Measurements from ENCODE around the gene MYO16. TPM values are rescaled to one million over a fixed set of nuclear protein-coding genes. Genes with fewer than 3 reads are reported as not detected.

MYO16 gene
- total and polyA plus RNA-seq, 3 donors from 2014 or later = 3.1 to 4.0 (median 3.4) TPM

DNA sequence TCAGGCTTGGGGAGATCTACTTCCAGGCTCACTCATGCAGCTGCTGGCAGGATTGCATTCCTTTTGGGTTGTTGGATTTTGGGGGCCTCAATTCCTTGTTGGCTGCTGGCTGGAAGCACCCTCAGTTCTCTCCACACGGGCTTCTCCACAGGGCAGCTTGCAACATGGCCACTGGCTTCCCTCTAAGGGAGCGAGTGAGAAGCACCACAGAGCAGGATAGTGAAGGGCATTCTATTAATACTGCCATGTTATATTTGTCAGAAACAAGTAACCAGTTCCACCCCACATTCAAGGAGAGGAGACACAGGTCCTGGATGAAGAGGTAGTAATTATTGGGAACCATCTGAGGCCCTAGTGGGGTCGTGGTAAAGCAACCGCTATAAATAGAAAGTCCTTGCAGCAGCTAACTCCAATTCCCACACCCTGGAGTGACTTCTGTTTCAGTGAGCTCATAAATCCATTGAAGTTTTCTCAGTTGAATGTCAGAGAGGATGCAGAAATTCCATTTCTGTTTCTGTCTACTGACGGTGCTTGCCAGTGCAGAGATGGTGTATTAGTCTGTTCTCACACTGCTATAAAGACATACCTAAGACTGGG lies 598.0 kb downstream of the MYO16 start:
- Histone ChIP-seq H3K4me3 (no peak overlapping the region), H3K36me3 (ENCODE audit: low read depth, missing control alignments) (no peaks in the 10 kb centered on the region), H3K4me1 (no peaks in the 10 kb centered on the region), H3K27me3 (no peaks in the 10 kb centered on the region), H3K27ac (no peak overlapping the region), H3K9me3 (no peaks in the 10 kb centered on the region)
- no peak for DNase-seq
- no peak for TF ChIP-seq POLR2A (IDR thresholded peaks at IDR 0.05)
- TF ChIP-seq CTCF (IDR thresholded peaks at IDR 0.05) = no peak
- intact Hi-C loops (cut with DNase I; ENCODE audit: low total_unique reads) = no loop called here
- 61 to 65% methylated on average over 5 of the region's 5 CpGs for WGBS, 2 donors

DNA sequence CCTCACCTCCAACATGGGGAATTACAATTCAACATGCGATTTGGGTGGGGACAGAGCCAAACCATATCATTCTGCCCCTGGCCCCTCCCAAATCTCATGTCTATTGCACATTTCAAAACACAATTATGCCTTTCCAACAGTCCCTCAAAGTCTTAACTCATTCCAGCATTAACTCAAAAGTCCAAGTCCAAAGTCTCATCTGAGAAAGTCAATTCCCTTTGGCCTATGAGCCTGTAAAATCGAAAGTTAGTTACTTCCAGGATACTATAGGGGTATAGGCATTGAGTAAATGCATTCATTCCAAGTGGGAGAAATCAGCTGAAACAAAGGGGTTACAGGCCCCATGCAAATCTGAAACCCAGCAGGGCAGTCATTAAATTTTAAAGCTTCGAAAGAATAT lies 598.8 kb downstream of the MYO16 start:
- Histone ChIP-seq H3K4me3 (no peak overlapping the region), H3K4me1 (no peaks in the 10 kb centered on the region), H3K9me3 (no peaks in the 10 kb centered on the region), H3K27ac (no peak overlapping the region), H3K36me3 (ENCODE audit: low read depth, missing control alignments) (no peaks in the 10 kb centered on the region), H3K27me3 (no peaks in the 10 kb centered on the region)
- no peak for TF ChIP-seq CTCF (IDR thresholded peaks at IDR 0.05)
- intact Hi-C loops (cut with DNase I; ENCODE audit: low total_unique reads) = no loop called here
- WGBS, 2 donors = 83 to 89% methylated on average over 3 of the region's 3 CpGs
- DNase-seq = no peak

- no peak for DNase-seq
- intact Hi-C loops (cut with DNase I; ENCODE audit: low total_unique reads) = no loop called here
- H3K4me3 ChIP-seq = no peak overlapping the region
Measured at GRCh38 chr13:109231888-109232287, 602.5 kb downstream of the MYO16 start.

DNA sequence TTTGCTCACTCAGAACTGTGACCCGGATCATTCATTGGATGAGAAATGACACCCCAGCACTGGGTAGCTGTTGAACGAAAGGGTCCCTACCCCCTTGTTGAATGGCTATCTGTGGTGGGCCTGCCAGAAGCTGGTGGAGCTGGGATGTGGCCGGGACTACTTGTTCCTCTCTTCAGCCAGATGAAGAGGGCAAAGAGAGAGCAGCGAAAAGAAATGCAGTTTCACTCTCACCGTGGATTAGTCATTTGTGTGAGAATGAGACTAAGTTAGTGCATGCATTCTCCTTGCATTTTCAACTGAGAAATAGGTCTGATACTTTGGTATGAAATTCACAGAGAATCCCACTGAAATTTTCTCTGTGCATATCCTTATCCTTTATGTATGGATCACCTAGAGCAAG lies 603.9 kb downstream of the MYO16 start:
- H3K27ac ChIP-seq = no peak overlapping the region
- no peak for DNase-seq
- WGBS, 2 donors = 86 to 87% methylated on average over 5 of the region's 5 CpGs

More at GRCh38 chr13:109231888-109232287, 602.5 kb downstream of the MYO16 start:
- 93 to 100% methylated on average over 1 of the region's 1 CpG for WGBS, 2 donors
- TF ChIP-seq POLR2A (IDR thresholded peaks at IDR 0.05) (no peak), CTCF (IDR thresholded peaks at IDR 0.05) (no peak)
- Histone ChIP-seq H3K36me3 (ENCODE audit: low read depth, missing control alignments) (no peaks in the 10 kb centered on the region), H3K4me1 (no peaks in the 10 kb centered on the region), H3K27me3 (no peaks in the 10 kb centered on the region), H3K9me3 (no peaks in the 10 kb centered on the region), H3K27ac (no peak overlapping the region)

More for the DNA sequence above, 603.9 kb downstream of the MYO16 start:
- TF ChIP-seq POLR2A (IDR thresholded peaks at IDR 0.05) = no peak
- no peak for TF ChIP-seq CTCF (IDR thresholded peaks at IDR 0.05)
- Histone ChIP-seq H3K4me1 (no peaks in the 10 kb centered on the region), H3K27me3 (no peaks in the 10 kb centered on the region), H3K9me3 (no peaks in the 10 kb centered on the region), H3K4me3 (no peak overlapping the region), H3K36me3 (ENCODE audit: low read depth, missing control alignments) (no peaks in the 10 kb centered on the region)
- intact Hi-C loops (cut with DNase I; ENCODE audit: low total_unique reads) = no loop called here
